GM19099 (cell line): Measurements from ENCODE around the gene ELMO1.

Experiments used
- POLR2A ChIP-seq: IDR thresholded peaks from 3 replicates; pipeline ENCODE4 v1.6.1; 2011; ENCODE audit warnings: low read depth; ENCODE audit not compliant: insufficient read length; ENCODE audit errors: extremely low read depth

The ELMO1 gene

GRCh38 chr7:37443627-37444026 is 5.0 kb downstream of the ELMO1 start:
- no peak for TF ChIP-seq POLR2A

DNA sequence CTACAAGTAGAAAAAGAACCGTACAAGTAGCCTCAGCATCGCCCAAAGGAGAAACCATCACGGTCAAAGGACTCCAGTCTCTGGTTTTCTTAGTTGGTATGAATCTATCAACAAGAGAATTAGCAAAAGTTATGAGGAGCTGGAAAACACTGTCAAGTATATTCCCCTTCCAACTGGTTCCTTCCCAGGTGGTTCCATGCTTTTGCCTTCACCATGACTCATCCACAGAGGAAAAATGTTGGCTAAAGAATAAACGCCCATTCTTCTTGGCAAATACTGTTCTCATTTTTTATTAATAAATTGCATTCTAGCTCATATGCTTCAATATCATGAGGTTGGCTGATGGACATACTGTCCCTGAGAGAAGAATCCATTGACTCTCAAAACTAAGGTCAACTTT is 6.4 kb downstream of the ELMO1 start:
- TF ChIP-seq POLR2A = no peak

- no peak for TF ChIP-seq POLR2A
These were observed 6.8 kb downstream of the ELMO1 start for GRCh38 chr7:37441816-37442215.

GRCh38 chr7:37441386-37441760 is 7.3 kb downstream of the ELMO1 start:
- TF ChIP-seq POLR2A = no peak

- no peak for TF ChIP-seq POLR2A
These were observed 7.8 kb downstream of the ELMO1 start for GRCh38 chr7:37440738-37441385.

DNA sequence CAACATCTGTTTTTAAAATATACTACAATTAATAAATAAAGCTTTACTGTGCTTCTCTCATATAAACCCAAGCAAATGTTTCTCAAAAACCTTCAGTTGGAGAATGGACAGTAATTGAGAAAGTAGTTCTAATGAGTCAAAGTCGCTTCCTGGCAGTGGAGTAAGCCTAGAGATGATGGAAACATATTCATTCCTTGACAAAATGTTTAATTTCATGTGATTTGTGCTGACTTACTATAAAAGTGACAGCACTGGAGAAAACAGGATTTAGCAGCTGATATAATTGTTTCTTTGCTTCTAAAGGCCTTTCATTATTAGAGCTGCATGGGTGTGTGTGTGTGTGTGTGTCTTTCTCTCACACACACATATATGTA is 9.0 kb downstream of the ELMO1 start:
- TF ChIP-seq POLR2A = no peak

GRCh38 chr7:37438906-37439652 is 9.6 kb downstream of the ELMO1 start:
- TF ChIP-seq POLR2A = no peak

GRCh38 chr7:37435156-37435855 is 13.4 kb downstream of the ELMO1 start:
- no peak for TF ChIP-seq POLR2A

DNA sequence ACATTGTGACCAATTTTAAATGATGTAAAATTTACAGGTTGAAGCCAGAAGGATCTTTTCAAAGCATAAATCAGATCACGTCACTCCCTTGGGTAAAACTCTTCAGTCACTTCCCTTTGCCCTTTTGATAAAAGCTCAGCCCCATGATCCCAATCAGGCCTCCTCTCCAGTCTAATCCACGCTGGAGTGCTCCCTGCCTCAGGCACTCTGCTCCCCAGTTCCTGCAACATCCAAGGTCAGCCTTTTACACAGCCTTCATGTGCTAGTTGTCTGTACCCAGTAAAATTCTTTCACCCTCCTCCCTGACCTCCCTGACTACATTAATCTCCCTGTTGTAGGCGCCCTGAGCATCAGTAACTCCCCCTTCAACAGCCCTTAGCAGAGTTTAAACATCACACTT is 14.1 kb downstream of the ELMO1 start:
- no peak for TF ChIP-seq POLR2A

- TF ChIP-seq POLR2A = no peak
These were observed 15.5 kb downstream of the ELMO1 start for GRCh38 chr7:37433166-37433565.

DNA sequence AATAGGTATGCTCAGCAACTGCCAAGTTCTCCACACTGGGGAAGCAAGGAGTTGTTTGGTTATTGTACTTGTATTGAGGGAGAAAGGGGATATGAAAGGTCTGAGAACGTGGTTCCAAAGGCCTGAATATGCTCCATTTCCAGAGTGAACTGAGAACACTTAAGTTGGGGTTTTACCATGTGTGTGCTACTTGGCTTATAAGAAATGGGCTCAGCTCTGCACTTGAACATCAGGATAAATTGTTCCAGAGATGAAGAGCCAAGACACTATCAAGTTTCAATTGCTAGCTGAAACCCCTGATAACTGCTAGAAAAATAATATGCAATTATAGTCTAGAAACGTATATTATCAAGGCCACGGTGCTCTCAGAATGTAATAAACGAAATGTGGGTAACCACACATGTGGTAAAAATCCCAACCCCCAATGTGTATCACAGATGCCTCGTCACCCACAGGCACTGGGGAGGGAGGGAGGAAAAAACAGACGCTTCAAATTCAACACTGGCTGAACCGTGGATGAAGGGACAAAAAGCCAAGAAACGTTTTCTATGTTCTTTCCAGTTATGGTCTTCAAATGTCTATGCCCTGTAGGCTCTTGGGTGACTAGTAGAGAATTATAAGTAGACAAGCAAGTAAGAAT is 16.3 kb downstream of the ELMO1 start:
- TF ChIP-seq POLR2A = no peak

DNA sequence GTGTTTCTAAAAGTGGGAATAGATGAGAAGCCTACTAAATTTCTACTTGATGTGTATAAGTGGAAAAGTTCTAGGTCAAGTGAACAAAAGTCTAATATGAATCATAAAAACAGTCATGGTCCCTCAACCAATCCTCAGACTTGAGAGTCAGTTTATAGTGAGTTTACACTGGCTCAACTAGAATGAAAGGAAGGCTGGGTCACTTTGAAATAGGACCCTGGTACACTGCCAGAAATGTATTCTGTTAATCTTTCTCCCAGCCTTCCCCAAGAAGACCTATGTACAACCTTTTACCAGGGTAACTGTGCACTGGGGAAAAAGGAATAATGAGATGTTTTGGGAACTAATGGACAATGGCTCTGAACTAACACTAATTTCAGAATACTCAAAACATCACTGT is 17.3 kb downstream of the ELMO1 start:
- TF ChIP-seq POLR2A = no peak

GRCh38 chr7:37430640-37431039 is 18.0 kb downstream of the ELMO1 start:
- no peak for TF ChIP-seq POLR2A

DNA sequence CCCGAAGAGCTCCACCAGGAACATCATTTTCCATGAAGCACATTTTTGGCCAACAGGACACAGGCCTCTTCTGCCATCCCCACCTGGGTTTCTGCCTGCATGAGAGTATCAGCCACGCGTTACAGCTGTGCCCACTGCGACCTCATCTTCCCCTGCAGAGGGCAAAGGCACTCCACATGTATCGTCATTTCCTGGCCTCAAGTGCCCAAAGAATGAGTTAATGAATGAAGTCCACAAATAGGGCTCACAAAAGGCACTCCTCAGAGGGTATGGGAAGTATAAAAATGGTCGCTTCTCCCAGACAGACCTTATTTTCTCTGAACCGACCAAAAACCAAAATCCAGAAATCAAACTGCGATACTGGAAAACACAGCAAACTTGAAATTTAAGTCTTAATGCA is 18.5 kb downstream of the ELMO1 start:
- TF ChIP-seq POLR2A = no peak

GRCh38 chr7:37429435-37429791 is 19.3 kb downstream of the ELMO1 start:
- TF ChIP-seq POLR2A = no peak
